AG08395 (cell line): ENCODE results near the gene ADM.
"Not testable (repeated sequence)": the region's sequence is repeated elsewhere in the genome, so short reads cannot be mapped to it uniquely, and the experiment has no call there.

Experiments
- DNase-seq: peaks from one replicate; pipeline ENCODE4 v3.0.0; 2012; ENCODE audit warnings: mixed read lengths, low spot score

The ADM gene, protein sequence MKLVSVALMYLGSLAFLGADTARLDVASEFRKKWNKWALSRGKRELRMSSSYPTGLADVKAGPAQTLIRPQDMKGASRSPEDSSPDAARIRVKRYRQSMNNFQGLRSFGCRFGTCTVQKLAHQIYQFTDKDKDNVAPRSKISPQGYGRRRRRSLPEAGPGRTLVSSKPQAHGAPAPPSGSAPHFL

DNA sequence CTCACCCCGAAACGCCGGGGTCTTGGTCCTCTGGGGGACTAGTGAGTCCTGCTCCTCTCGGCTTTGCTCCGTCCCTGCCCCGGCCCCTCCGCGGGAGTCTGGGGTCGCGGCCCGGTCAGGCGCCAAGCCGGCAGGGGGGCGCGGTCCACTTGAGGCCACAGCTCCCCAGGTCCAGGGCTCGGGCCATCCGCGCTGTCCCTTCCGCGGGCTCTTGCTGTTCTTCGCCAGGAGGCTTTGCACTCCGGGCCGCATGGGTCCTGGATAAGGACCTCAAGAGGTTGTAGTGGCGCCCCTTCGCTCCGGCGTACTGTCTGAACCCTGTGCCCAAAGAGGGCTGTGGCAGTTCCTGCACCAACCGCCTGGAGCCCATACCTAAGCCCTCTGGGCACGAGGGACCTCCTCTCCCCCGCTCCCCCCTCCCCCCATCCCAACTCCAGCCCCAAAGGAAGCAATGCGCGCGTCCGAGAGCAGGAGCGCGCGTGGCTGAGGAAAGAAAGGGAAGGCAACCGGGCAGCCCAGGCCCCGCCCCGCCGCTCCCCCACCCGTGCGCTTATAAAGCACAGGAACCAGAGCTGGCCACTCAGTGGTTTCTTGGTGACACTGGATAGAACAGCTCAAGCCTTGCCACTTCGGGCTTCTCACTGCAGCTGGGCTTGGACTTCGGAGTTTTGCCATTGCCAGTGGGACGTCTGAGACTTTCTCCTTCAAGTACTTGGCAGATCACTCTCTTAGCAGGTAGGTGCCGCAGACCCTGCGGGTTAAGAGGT is at the start of gene ADM:
Gene ADM, plus strand, starts transcription at position 579 of the 767 bp plus-strand sequence. CDS start 628 bp downstream, outside the sequence.
- DNase-seq = peak; percentile 94

DNA sequence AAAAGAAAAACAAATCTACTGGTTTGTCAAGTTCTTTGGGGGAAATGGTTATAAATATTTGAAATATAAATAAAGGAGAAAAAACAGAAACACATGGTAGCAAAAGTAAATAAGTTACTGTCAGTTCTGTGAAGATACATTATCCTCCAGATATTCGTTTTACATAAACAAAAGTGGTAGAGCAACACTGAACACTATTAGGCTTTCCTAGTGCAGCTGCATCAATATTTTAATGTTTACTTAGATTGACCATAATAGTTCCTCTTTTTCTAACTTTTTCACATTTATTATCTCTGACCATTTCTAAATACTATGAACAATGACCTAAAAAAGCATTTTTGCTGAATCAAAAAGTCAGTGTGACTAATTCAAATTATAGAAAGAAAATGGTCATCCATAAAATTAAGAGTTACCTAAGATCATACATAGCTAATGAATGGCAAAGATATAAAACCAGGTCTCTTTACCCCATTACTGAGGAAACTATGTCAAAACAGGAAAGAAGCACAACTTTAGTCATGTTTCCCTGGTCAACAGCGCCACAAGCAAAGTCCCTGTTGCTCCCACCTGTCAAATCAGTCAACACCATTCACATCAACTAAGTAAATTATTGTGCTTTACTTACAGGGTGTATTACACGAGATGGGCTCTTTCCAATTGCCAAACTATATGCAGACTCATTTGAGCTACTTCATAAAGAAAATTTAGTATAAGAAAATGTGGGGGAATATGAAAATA is 49.3 kb upstream of the ADM start:
- DNase-seq = no peak

DNA sequence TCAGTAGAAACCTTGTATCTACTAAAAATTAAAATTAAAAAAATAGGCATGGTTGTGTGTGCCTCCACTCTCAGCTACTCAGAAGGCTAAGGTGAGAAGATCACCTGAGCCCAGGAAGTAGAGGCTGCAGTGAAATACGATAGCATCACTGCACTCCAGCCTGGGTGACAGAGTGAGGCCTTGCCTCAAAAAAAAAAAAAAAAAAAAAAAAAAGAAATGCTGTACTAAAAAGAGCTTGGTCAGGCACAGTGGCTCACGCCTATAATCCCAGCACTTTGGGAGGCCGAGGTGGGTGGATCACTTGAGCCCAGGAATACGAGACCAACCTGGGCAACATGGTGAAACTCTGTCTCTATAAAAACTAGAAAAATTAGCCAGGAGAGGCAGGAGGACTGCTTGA is 47.4 kb upstream of the ADM start:
- DNase-seq = no peak

DNA sequence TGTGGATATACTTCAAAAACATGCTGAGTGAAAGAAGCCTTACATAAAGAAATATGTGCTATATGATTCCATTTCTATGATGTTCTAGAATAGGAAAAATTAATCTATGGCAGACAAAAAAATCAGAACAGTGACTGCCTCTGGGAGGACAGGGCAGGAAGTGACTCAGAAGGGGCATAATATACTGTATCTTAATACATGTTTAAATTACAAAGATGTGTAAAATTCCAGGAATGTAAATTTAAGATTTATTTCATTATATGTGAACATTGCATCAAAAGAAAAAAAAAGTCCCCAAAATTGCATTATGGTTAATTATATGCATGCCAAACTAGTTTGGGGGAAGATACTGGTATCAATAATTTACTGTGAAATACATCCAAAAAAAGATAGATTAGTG is 43.1 kb upstream of the ADM start:
- no peak for DNase-seq

DNA sequence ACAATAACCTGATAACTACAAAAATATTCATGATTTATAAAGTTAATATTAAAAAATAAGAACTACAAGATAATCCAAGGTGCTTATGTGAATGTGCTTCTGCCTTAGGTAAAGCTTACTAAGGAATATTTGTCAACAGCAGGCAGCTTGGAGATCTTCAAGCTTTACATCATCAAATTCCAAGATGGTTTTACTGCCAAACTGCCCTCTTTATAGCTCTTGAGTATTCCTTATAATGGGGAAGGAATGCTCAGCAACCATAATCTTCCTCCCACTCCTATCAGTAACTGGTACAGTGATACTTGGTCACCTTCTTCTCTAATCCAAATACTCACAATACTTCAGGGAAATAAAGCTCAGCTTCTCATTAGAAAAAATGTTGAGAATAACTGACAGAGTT is 40.9 kb upstream of the ADM start:
- peak; percentile 62 for DNase-seq

DNA sequence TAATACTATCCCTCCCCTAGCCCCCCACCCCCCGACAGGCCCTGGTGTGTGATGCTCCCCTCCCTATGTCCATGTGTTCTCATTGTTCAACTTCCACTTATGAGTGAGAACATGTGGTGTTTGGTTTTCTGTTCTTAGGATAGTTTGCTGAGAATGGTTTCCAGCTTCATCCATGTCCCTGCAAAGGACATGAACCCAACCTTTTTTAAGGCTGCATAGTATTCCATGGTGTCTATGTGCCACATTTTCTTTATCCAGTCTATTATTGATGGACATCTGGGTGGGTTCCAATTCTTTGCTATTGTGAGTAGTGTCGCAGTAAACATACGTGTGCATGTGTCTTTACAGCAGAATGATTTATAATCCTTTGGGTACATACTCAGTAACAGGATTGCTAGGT is 40.2 kb upstream of the ADM start:
- not testable (repeated sequence) for DNase-seq

DNA sequence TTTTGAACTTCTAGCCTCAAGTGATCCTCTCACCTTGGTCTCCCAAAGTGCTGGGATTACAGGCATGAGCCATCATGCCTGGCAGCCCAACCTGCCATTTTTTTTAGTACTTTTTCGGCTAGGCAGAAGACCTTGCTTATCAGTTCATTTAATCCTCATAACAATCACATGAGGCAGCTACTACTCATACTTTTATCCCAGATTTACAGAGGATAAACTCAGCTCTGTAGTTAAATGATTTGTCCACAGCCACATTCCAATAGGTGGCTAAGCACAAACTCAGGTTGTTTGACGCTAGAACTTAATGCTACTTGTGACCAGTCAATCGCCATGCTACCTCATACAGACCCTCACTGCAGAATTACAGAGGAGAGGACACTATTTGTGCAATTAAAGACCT is 38.9 kb upstream of the ADM start:
- DNase-seq = no peak

DNA sequence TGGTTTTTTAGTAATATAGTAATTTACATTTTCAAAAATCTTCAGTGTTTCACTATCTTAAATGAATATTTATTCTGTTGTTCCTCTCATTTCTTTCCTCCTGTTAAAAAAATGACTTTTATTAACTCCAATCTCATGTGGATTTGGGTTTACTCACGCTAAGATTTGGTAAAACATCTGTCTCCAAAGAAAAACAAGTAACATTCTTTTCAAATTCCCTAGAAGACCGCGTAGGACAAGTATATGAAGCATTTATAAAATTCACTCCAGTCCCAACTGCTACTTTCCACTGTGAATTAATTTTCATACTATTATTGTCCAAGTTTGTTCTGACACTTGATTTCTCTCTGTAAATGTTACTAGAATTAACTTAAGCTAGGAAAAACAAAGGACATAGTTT is 37.1 kb upstream of the ADM start:
- peak; percentile 32 for DNase-seq

DNA sequence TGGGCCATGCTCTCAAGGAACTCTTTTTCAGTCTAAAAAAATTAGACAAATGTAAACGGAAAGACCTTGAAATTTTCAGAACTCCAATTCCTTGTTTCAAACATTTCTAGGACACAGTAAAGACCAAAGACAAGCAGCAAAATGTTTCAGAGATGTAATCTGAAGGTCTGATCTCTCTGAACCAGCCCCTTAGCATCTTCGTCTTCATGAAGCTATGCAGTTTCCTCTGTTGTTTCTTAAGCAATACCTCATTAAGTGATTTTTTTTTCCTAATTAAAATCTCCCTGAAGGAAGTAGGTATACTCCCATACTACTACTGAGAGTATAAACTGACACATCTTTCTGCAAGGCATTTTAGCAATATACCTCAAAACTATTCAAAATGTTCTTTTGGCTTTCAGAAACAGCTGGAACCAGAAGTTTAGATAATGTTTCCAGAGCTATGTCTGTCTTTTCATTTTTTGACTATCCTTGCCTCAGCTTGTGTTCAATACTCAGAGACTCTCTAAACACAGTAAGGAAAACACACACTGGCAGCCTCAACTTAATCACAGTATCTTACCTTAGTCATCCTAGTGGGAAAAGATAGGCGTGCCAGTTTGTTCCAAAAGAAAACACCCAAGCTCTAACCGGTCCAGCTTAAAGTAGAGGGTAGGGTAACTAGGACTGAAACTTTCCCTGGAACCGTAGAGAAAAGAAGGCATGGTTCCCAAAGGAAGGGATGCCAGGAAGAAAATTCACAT is 36.0 kb upstream of the ADM start:
- no peak for DNase-seq

DNA sequence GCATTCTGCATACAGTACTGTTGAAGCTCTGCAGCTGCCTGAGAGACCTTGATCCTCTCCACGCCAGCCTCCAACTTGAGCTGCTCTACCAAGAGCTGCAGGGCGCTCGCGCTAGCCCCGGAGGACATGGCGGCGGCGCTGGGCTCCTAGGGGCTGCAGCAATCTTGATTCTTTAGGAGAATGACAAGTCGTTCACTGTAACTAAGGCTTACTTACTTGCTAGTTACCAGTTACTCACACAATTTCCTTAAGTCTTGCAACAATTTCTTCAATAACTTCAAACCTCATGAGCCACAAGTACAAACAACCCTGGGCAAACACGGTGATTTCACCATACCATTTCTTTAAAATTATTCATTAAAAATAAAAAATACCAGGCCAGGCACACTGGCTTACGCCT is 32.7 kb upstream of the ADM start:
- no peak for DNase-seq

DNA sequence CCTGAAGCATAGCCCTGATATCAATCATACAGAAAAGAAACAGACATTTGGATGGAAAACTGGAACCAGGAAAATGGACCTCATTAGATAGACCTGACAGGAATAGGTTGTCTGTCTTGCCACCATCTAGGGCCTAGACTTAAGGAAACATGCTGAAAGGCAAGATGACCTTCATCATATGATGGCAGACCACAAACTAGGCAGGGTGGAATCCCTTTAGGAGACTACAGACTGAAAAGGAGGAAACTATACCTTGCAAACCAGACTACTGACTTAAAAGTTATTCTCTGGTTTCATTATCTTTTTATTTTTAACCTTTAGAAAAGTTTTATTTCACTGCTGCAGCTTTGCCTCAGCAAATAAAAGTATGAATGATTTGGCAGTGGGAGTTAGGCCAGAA is 31.1 kb upstream of the ADM start:
- DNase-seq = no peak

DNA sequence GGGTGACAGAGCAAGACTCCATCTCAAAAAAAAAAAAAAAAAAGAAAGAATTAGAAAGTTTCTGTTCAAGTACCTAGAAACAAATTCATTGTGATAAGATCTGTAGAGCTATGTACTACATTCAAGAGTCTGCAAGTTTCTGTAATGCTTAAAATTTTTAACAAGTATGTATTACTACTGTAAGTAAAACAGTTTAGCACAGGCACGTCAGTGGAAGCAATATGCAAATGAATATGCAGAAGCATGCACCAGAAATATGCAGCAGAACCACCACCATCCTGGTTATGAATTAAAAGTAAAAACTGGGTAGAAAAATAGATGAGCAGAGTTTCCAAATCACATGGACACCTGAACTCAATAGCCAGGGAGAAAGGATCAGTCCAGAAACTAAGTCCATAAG is 30.1 kb upstream of the ADM start:
- no peak for DNase-seq

DNA sequence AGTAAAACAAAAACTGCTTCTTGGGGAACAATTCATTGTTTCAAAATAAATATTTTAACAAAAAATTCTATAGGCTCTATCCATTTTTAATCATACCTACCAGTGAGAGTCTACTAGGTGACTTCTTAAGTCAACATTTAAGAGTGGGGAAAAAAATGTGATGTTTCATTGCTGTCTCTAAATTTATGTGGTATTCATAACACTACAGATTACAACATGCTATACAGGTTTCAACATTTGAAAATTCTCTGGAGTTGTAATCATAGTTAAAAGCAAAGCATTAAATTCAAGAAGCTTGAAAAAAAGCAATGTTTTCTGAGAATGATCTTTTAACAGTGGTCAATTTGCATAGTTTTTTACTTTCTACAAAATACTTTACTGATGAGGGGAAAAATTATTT is 29.2 kb upstream of the ADM start:
- DNase-seq = no peak

DNA sequence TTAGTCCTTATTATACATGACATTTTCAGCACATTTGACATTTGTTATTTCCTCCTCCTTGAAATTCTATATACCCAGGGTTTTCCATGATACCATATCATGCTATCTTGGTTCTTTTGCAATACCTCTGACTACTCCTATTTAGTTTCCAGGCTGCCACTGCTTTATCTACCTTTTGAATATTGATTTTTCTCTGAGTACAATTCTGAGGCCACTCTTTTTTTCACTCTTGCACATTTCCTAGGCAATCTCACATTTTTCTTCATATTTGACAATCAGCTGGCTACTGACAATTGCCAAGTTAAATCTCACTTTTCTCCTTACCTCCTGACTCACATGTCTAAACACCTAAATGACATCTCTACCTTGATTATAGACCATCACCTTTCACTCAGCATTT is 22.8 kb upstream of the ADM start:
- no peak for DNase-seq

DNA sequence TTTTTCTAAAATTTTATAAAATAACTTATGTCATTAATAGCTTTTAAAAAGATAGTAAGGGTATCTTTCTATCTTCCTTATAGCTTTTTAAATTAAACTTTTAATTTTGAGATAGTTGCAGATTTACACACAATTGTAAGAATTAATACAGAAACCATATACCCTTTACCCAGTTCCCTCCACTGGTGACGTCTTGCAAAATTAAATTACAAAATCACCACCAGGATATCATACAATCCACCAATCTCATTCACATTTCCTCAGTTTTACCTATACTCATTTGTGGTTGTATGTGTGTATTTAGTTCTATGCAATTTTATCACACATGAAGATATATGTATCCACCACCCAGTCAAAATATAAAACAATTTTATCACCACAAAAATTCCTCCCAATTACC is 20.9 kb upstream of the ADM start:
- no peak for DNase-seq

DNA sequence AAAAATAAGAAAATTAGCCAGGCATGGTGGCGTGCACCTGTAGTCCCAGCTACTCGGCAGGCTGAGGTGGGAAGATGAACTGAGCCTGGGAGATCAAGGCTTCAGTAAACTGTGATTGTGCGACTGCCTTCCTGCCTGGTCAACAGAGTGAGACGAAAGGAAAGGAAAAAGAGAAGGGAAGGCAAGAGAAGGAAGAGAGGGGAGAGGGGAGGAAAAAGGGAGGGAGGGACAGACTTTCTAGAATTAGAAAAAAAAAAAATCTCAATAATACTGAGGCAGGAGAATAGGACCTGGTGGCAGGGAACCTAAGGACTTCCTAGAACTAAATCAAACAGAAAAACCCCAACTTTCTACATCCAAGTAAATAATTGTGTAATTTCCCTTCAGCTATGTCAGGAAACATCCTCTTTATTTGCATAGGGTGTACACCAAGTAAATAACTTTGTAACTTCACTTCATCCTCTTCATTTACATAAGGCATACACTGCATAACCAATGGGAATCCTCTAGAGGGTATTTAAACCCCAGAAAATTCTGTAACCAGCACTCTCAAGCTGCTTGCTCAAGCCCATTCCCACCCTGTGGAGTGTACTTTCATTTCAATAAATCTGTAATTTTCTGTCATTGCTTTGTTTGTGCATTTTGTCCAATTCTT is 19.6 kb upstream of the ADM start:
- no peak for DNase-seq

DNA sequence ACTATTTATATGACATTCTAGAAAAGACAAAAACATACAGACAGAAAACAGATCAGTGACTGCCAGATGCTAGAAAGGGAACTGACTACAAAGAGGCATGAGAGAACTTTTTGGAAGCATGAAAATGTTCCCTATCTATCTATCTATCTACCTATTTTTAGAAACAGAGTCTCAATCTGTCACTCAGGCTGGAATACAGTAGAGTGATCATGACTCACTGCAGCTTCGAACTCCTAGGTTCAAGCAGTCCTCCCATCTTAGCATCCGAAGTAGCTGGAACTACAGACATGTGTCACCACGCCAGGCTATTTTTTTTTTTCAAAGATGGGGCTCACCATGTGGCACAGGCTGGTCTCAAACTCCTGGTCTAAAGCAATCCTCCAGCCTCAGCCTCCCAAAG is 17.7 kb upstream of the ADM start:
- no peak for DNase-seq

DNA sequence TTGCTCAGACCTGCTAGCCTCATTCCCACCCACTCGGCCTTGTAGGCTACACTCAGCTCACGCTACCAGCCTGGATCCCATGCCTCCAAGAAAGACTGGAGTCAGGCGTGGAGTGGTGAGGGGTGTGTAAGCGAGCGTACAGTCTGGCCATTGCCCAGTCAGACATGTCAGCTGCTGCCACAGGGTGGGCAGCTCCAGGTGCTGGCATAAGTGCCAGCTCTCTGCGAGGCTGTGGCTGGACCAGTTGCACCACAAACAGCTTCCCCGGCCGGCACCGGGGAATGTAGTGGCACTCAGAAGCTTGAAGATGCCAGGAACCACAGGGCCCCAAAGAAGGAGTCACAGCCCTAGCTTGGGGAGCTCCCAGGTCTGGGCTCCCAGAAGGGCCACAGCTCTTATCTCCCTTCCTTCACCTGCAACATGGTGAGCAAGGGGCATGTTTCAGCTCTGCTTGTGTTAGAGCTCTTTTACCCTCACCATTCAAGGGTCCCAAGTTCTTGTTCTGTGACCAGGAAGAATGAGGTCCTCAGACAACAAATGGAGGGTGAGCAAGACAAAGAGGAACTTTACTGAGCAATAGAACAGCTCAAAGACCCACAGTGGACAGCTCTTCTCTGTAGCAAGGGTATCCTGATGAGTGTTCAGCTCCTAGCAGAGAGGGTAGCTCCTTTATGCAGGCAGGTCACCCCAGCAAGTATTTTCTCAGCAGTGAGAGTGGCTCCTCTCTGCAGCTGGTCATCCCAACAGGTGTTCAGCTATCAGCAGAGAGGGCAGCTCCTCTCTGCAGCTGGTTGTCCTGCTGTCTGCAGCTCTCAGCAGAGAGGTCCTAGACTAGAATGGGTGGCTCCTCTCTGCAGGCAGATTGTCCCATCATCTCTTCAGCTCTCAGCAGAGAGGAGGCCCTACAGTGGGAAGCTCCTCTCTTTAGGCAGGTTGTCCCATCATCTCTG is 16.8 kb upstream of the ADM start:
- DNase-seq = no peak

DNA sequence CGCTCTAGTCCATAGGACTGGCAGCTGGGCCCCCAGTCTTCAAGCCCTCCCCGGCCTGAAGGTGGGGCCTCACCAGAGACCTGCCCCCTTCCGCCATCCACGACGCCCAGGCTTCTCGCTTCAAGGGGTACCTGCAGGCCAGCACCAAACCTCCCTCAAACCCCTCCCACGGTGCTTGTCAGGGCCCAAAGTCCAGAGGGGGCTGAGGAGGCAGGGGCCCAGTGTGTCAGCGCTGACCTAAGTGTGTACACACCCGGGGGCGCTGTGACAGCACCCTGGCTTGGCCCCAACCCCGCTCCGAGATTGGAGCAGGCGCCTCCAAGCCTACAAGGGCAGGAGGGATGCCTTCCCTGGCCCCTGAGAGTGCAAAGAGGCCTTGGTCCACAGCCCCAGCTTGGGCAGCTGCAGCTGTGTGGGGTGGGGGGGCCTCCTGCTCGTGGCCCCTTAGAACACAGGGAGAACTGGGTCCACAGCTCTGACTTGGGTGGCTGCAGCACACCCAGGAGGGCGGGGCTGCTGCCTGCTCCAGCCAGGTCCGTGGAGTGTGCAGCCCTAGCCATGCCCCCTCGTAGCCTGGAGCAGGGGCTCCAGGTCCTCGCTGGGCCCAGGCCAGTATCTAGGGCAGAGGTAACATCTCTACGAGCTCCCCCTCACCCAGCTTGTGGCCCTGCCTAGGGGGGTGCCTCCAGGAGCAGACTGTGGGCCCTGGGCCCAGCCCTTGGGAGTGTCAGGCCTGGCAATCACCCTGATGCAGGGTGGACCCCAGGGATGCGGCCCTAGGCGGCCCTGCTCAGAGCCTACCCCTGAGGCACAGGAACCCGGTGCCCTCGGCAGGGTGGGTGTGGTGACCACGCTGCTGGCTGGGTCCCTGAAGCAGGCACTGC is 15.8 kb upstream of the ADM start:
- DNase-seq = no peak
